ENCODE results near the gene ACBD4.

Gene ACBD4

DNA sequence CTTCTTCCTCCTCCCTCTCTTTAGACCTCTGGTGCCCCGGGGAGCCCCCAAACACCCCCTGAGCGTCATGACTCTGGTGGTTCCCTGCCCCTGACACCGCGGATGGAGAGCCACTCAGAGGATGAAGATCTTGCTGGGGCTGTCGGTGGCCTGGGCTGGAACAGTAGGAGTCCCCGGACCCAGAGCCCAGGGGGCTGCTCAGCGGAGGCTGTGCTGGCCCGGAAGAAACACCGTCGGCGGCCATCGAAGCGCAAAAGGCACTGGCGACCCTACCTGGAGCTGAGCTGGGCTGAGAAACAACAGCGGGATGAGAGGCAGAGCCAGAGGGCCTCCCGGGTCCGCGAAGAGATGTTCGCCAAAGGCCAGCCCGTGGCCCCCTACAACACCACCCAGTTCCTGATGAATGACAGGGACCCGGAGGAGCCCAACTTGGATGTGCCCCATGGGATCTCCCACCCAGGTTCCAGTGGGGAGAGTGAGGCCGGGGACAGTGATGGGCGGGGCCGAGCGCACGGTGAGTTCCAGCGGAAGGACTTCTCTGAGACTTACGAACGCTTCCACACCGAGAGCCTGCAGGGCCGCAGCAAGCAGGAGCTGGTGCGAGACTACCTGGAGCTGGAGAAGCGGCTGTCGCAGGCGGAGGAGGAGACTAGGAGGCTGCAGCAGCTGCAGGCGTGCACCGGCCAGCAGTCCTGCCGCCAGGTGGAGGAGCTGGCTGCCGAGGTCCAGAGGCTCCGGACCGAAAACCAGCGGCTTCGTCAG, 33.7 kb downstream of the ACBD4 start:
- no peaks in the 10 kb centered on the region for H3K9me3 Mint-ChIP-seq
- peaks cover 32% of the 10 kb centered on the region for H3K4me1 Mint-ChIP-seq
- peaks cover 6% of the 10 kb centered on the region for H3K36me3 Mint-ChIP-seq
- no peak overlapping the region for H3K4me3 Mint-ChIP-seq
- ATAC-seq (no peak), DNase-seq (ENCODE audit: low spot score in 2 of 2) (no peak)
- H3K27ac Mint-ChIP-seq, result peak overlapping the region; percentile 12

GRCh38 chr17:45170280-45170930, 34.9 kb downstream of the ACBD4 start:
- ATAC-seq (peak; percentile 66), DNase-seq (ENCODE audit: low spot score in 2 of 2) (no peak)
- Mint-ChIP-seq H3K27ac (peak overlapping the region; percentile 96), H3K36me3 (peaks cover 6% of the 10 kb centered on the region), H3K4me3 (peak overlapping the region; percentile 48), H3K4me1 (peaks cover 24% of the 10 kb centered on the region), H3K9me3 (no peaks in the 10 kb centered on the region)

- Mint-ChIP-seq H3K4me1 (peaks cover 23% of the 10 kb centered on the region), H3K4me3 (peak overlapping the region; percentile 48), H3K36me3 (peaks cover 6% of the 10 kb centered on the region), H3K27ac (peak overlapping the region; percentile 96), H3K9me3 (no peaks in the 10 kb centered on the region)
- no peak for DNase-seq (ENCODE audit: low spot score in 2 of 2)
- ATAC-seq, result peak; percentile 63
These were observed 35.4 kb downstream of the ACBD4 start for GRCh38 chr17:45170931-45171337.

- H3K9me3 Mint-ChIP-seq, result no peaks in the 10 kb centered on the region
- ATAC-seq (no peak), DNase-seq (ENCODE audit: low spot score in 2 of 2) (no peak)
- H3K4me1 Mint-ChIP-seq, result peaks cover 23% of the 10 kb centered on the region
- H3K4me3 Mint-ChIP-seq, result peak overlapping the region; percentile 62
- H3K36me3 Mint-ChIP-seq, result peaks cover 6% of the 10 kb centered on the region
- peak overlapping the region; percentile 96 for H3K27ac Mint-ChIP-seq
These were observed 36.1 kb downstream of the ACBD4 start for GRCh38 chr17:45171338-45172231.

- Mint-ChIP-seq H3K36me3 (peaks cover 6% of the 10 kb centered on the region), H3K4me3 (peak overlapping the region; percentile 62), H3K9me3 (no peaks in the 10 kb centered on the region), H3K4me1 (peaks cover 23% of the 10 kb centered on the region), H3K27ac (peak overlapping the region; percentile 96)
- no peak for ATAC-seq
- DNase-seq (ENCODE audit: low spot score in 2 of 2), result no peak
These were observed 36.7 kb downstream of the ACBD4 start for GRCh38 chr17:45172232-45172540.

DNA sequence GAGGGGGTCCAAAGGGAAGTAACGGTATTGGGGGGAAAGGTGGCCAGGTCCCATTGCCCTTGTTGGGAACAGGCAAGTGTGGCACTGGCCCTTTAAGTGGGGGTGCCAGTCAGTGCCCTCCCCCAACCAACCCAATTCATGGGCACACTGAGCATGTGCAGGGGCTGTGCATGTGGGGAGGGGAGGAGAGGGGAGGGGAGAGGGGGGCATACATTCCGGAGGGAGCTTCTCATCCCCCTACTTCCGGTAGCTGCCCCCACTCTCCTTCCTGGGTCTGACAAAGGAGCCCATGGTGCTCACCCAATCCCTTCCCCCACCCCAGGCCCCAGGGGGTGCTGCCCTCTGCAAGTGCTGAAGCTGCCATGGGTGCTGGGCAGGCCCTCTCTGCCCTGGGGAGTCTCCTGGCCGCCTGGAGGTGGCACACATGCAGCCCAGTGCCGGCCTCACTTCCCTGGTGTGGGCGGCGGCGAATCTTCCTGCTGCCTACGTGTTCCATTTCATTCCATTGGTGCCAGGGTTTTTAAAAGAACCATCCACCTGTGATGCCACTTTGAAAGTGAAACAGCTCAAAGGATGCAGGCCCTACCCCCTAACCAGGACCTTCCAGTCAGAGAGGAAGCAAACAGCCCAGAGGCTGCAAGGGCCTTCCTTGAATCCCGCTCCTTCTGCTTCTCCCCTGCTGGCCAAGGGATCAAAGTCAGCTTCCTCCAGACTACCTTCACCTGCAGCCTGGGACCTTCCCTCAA, 37.2 kb downstream of the ACBD4 start:
- DNase-seq (ENCODE audit: low spot score in 2 of 2) (peak; percentile 24 to 68), ATAC-seq (peak; percentile 63)
- H3K9me3 Mint-ChIP-seq, result no peaks in the 10 kb centered on the region
- peaks cover 6% of the 10 kb centered on the region for H3K36me3 Mint-ChIP-seq
- peak overlapping the region; percentile 62 for H3K4me3 Mint-ChIP-seq
- peak overlapping the region; percentile 96 for H3K27ac Mint-ChIP-seq
- peaks cover 23% of the 10 kb centered on the region for H3K4me1 Mint-ChIP-seq

- DNase-seq (ENCODE audit: low spot score in 2 of 2) (no peak), ATAC-seq (no peak)
- Mint-ChIP-seq H3K27ac (peak overlapping the region; percentile 44), H3K36me3 (peaks cover 6% of the 10 kb centered on the region), H3K4me3 (no peak overlapping the region), H3K4me1 (peaks cover 17% of the 10 kb centered on the region), H3K9me3 (no peaks in the 10 kb centered on the region)
These were observed 40.2 kb downstream of the ACBD4 start for GRCh38 chr17:45175759-45176115.

- DNase-seq (ENCODE audit: low spot score in 2 of 2) (no peak), ATAC-seq (no peak)
- Mint-ChIP-seq H3K36me3 (peaks cover 6% of the 10 kb centered on the region), H3K4me3 (no peak overlapping the region), H3K9me3 (no peaks in the 10 kb centered on the region), H3K4me1 (peaks cover 9% of the 10 kb centered on the region), H3K27ac (no peak overlapping the region)
These were observed 42.1 kb downstream of the ACBD4 start for GRCh38 chr17:45177563-45177962.

- Mint-ChIP-seq H3K4me3 (no peak overlapping the region), H3K36me3 (no peaks in the 10 kb centered on the region), H3K27ac (no peak overlapping the region), H3K4me1 (no peaks in the 10 kb centered on the region), H3K9me3 (no peaks in the 10 kb centered on the region)
- no peak for DNase-seq (ENCODE audit: low spot score in 2 of 2)
- ATAC-seq, result no peak
These were observed 48.7 kb downstream of the ACBD4 start for GRCh38 chr17:45184144-45184543.

- no peaks in the 10 kb centered on the region for H3K4me1 Mint-ChIP-seq
- no peaks in the 10 kb centered on the region for H3K36me3 Mint-ChIP-seq
- H3K4me3 Mint-ChIP-seq, result no peak overlapping the region
- no peak overlapping the region for H3K27ac Mint-ChIP-seq
- ATAC-seq (no peak), DNase-seq (ENCODE audit: low spot score in 2 of 2) (no peak)
- H3K9me3 Mint-ChIP-seq, result no peaks in the 10 kb centered on the region
These were observed 51.4 kb downstream of the ACBD4 start for GRCh38 chr17:45186801-45187354.

- H3K27ac Mint-ChIP-seq, result no peak overlapping the region
- DNase-seq (ENCODE audit: low spot score in 2 of 2) (no peak), ATAC-seq (no peak)
- H3K36me3 Mint-ChIP-seq, result no peaks in the 10 kb centered on the region
- no peak overlapping the region for H3K4me3 Mint-ChIP-seq
- H3K9me3 Mint-ChIP-seq, result no peaks in the 10 kb centered on the region
- H3K4me1 Mint-ChIP-seq, result no peaks in the 10 kb centered on the region
These were observed 53.5 kb downstream of the ACBD4 start for GRCh38 chr17:45189009-45189408.

GRCh38 chr17:45190503-45191255, 55.2 kb downstream of the ACBD4 start:
- no peak for DNase-seq (ENCODE audit: low spot score in 2 of 2)
- no peaks in the 10 kb centered on the region for H3K9me3 Mint-ChIP-seq
- no peak for ATAC-seq
- no peak overlapping the region for H3K27ac Mint-ChIP-seq
- H3K4me3 Mint-ChIP-seq, result no peak overlapping the region
- no peaks in the 10 kb centered on the region for H3K4me1 Mint-ChIP-seq
- no peaks in the 10 kb centered on the region for H3K36me3 Mint-ChIP-seq
